Liver (tissue), 3 donors: Measurements from ENCODE around the gene WFDC6.
"Not testable (repeated sequence)": the region's sequence is repeated elsewhere in the genome, so short reads cannot be mapped to it uniquely, and the experiment has no call there.

Experiments
- CTCF ChIP-seq: fragments of 150-350 bp; IDR thresholded peaks from 2 replicates; pipeline ENCODE4 v1.5.1; 2017; ENCODE audit warnings: improper control_type of control experiment, low read depth, low read length; ENCODE audit not compliant: missing input control
- EGR1 ChIP-seq, 2 donors: IDR thresholded peaks; 2 replicates each; pipeline ENCODE4 v1.6.1; 2016 to 2018; ENCODE audit warnings: antibody characterized with exemption in 2 of 2, low read depth in 2 of 2
- RAD21 ChIP-seq, 2 donors: IDR thresholded peaks; 2 replicates each; pipeline ENCODE4 v1.6.1; 2016; ENCODE audit warnings: antibody characterized with exemption in 2 of 2, mild to moderate bottlenecking in 2 of 2
- SP1 ChIP-seq: IDR thresholded peaks from 2 replicates; pipeline ENCODE4 v1.6.1; 2018; ENCODE audit warnings: antibody characterized with exemption, mild to moderate bottlenecking
- YY1 ChIP-seq: IDR thresholded peaks from 2 replicates; pipeline ENCODE4 v1.6.1; 2016; ENCODE audit warnings: antibody characterized with exemption, mild to moderate bottlenecking
- TF ChIP-seq, protein P1 (sequence below): IDR thresholded peaks from 2 replicates; pipeline ENCODE4 v1.6.1; 2016; ENCODE audit warnings: antibody characterized with exemption
- donor health status: healthy.
- donor health status: healthy.

- not testable (repeated sequence) for TF ChIP-seq EGR1 (IDR thresholded peaks at IDR 0.05; ENCODE audit: low read depth in 2 of 2); CTCF; SP1; YY1; RAD21 (IDR thresholded peaks at IDR 0.05)
- TF ChIP-seq, protein P1, sequence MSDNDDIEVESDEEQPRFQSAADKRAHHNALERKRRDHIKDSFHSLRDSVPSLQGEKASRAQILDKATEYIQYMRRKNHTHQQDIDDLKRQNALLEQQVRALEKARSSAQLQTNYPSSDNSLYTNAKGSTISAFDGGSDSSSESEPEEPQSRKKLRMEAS = not testable (repeated sequence)
Observed at GRCh38 chr20:45585986-45586385, 46.7 kb upstream of the WFDC6 start.
